HepG2 (cell line): ENCODE results near the gene SF3A2. TPM values are rescaled to one million over a fixed set of nuclear protein-coding genes. Genes with fewer than 3 reads are reported as not detected.
A peak's percentile ranks its signal among the peaks of the same experiment; 100 is the strongest.

Experiments used
- HES4 ChIP-seq: sonication (generic); formaldehyde crosslinking; IDR thresholded peaks from 2 replicates; pipeline ENCODE4 v1.9.0; 2021; ENCODE audit warnings: mild to moderate bottlenecking, missing genetic modification reagents, borderline replicate concordance
- HOXD1 ChIP-seq: sonication (generic); formaldehyde crosslinking; IDR thresholded peaks from 2 replicates; pipeline ENCODE4 v1.5.0; 2020; ENCODE audit warnings: missing genetic modification reagents
- RNF2 ChIP-seq: fragments of 450-650 bp; conservative IDR thresholded peaks from 2 replicates; pipeline ENCODE4 v1.6.1; 2016; ENCODE audit warnings: low read depth
- SNAI1 ChIP-seq: sonication (generic); formaldehyde crosslinking; IDR thresholded peaks from 2 replicates; pipeline ENCODE4 v1.5.0; 2020; ENCODE audit warnings: mild to moderate bottlenecking, missing genetic modification reagents, borderline replicate concordance
- SP4 ChIP-seq: sonication (generic); formaldehyde crosslinking; IDR thresholded peaks from 2 replicates; pipeline ENCODE4 v1.8.1; 2023; ENCODE audit warnings: mild to moderate bottlenecking, missing genetic modification reagents
- ZNF530 ChIP-seq: sonication (generic); formaldehyde crosslinking; IDR thresholded peaks from 2 replicates; pipeline ENCODE4 v1.5.0; 2020; ENCODE audit warnings: low read depth, mild to moderate bottlenecking, missing genetic modification reagents
- ZNF556 ChIP-seq: sonication (generic); formaldehyde crosslinking; IDR thresholded peaks from 2 replicates; pipeline ENCODE4 v1.4.0; 2020; ENCODE audit warnings: mild to moderate bottlenecking, missing genetic modification reagents, borderline replicate concordance
- ZNF644 ChIP-seq: IDR thresholded peaks from 2 replicates; pipeline ENCODE4 v1.6.1; 2016; ENCODE audit warnings: low read depth
- ZNF674 ChIP-seq: sonication (generic); formaldehyde crosslinking; IDR thresholded peaks from 2 replicates; pipeline ENCODE4 v1.5.0; 2020; ENCODE audit warnings: low read depth, mild to moderate bottlenecking, missing genetic modification reagents
- ZNF713 ChIP-seq: sonication (generic); formaldehyde crosslinking; IDR thresholded peaks from 2 replicates; pipeline ENCODE4 v1.4.0; 2020; ENCODE audit warnings: mild to moderate bottlenecking, missing genetic modification reagents
- polyA plus RNA-seq, 8 experiments: library from polyadenylated mRNA; depleted of rRNA in 3 of 8; stranded (reverse) in 7 of 8; unstranded in 1 of 8; fragments of >200 nt; fragmentation: Illumina TruSeq in 4 of 8; extraction: Trizol in 4 of 8; gene quantifications; 2 replicates each; pipeline versions ENCODE4 v1.2.1 to v1.2.3, GENCODE V29; 2011 to 2016; ENCODE audit warnings: low read depth in 4 of 8, missing spikeins in 1 of 8, mixed read lengths in 1 of 8; ENCODE audit not compliant: insufficient read depth in 1 of 8
- total RNA-seq, 5 experiments: library from RNA; depleted of rRNA; stranded (reverse); fragments of >200 nt; fragmentation: Illumina TruSeq; extraction: Trizol; gene quantifications; 2 replicates each; pipeline ENCODE4 v1.2.3, GENCODE V29; 2016; ENCODE audit warnings: low read depth in 1 of 5
- TF ChIP-seq, protein P1 (sequence below): sonication (generic); formaldehyde crosslinking; IDR thresholded peaks from 2 replicates; pipeline ENCODE4 v1.4.0; 2020; ENCODE audit warnings: mild to moderate bottlenecking, missing genetic modification reagents
- TF ChIP-seq, protein P2 (sequence below): sonication (generic); formaldehyde crosslinking; IDR thresholded peaks from 2 replicates; pipeline ENCODE4 v1.5.0; 2020; ENCODE audit warnings: mild to moderate bottlenecking, missing genetic modification reagents, moderate library complexity
- TF ChIP-seq, protein P3 (sequence below): sonication (generic); formaldehyde crosslinking; IDR thresholded peaks from 2 replicates; pipeline ENCODE4 v1.4.0; 2020; ENCODE audit warnings: mild to moderate bottlenecking, missing genetic modification reagents
- TF ChIP-seq, protein P4 (sequence below): sonication (generic); formaldehyde crosslinking; IDR thresholded peaks from 2 replicates; pipeline ENCODE4 v1.8.0; 2022; ENCODE audit warnings: mild to moderate bottlenecking, missing genetic modification reagents, moderate library complexity
- TF ChIP-seq, protein P5 (sequence below), 2 experiments: fragments of 450-650 bp in 1 of 2; sonication (generic) in 1 of 2; formaldehyde crosslinking in 1 of 2; IDR thresholded peaks; 2 replicates each; pipeline versions ENCODE4 v1.6.1 to v1.8.0; 2016 to 2022; ENCODE audit warnings: antibody characterized with exemption in 1 of 2, mild to moderate bottlenecking in 1 of 2, missing genetic modification reagents in 1 of 2

SF3A2 gene
- total and polyA plus RNA-seq, 2 of the 13 experiments (the other 11 are each of a cell fraction or from before 2014, with no cell fraction given), result 8.6 to 8.8 TPM

DNA sequence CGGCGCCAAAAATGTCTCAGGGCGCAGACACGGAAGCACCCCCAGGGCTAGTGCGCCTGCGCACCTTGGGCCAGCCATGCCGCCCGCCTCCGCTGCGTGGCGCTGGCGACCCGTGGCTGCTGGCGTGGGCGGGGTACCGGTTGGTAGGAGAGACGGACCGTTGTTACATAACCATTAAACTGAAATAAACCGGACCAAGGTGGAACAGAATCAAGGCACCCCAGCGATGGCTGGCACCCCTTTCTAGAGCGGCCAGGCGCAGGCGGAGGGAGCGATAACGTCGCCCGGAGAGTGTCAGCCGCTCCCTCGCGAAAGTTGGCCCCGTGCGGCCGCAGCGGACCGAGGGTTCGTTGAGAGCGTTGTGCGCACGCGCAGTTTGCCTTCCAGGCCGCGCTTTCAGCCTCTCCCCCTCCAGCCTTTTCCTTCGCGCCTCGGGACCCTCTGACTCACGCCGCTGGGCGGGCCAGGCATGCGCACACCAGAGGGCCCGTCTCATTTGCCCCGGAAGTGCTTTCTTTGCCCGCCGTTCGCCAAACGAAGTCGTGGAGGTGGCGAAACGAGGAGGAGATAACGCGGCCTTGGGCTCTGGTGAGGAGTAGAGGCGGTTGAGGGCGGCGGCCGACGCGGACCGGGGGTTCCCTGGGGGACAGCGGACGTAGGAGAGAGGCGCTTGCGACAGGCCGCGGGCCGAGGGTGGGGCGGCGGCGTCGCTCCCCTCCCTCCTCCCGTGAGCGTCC is at the start of gene SF3A2, which contains the start of gene PLEKHJ1 (continued):
- TF ChIP-seq, protein P1, sequence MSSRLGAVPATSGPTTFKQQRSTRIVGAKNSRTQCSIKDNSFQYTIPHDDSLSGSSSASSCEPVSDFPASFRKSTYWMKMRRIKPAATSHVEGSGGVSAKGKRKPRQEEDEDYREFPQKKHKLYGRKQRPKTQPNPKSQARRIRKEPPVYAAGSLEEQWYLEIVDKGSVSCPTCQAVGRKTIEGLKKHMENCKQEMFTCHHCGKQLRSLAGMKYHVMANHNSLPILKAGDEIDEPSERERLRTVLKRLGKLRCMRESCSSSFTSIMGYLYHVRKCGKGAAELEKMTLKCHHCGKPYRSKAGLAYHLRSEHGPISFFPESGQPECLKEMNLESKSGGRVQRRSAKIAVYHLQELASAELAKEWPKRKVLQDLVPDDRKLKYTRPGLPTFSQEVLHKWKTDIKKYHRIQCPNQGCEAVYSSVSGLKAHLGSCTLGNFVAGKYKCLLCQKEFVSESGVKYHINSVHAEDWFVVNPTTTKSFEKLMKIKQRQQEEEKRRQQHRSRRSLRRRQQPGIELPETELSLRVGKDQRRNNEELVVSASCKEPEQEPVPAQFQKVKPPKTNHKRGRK (CRISPR knock-in tag), result no peak
- TF ChIP-seq SP4 (CRISPR knock-in tag) (peak; percentile 90), ZNF674 (CRISPR knock-in tag) (no peak), ZNF644 (CRISPR knock-in tag) (no peak), RNF2 (peak; percentile 99), SNAI1 (CRISPR knock-in tag) (no peak; the same call in 1 of the 2 replicates), HOXD1 (CRISPR knock-in tag) (peak; percentile 83), HES4 (CRISPR knock-in tag) (peak; percentile 99), ZNF556 (CRISPR knock-in tag) (peak; percentile 72; the same call in 1 of the 2 replicates), ZNF530 (CRISPR knock-in tag) (0 out of 2 replicates have a peak, but pooled peaks have one; percentile 20), ZNF713 (CRISPR knock-in tag) (no peak; the same call in 1 of the 2 replicates)
- TF ChIP-seq, protein P2, sequence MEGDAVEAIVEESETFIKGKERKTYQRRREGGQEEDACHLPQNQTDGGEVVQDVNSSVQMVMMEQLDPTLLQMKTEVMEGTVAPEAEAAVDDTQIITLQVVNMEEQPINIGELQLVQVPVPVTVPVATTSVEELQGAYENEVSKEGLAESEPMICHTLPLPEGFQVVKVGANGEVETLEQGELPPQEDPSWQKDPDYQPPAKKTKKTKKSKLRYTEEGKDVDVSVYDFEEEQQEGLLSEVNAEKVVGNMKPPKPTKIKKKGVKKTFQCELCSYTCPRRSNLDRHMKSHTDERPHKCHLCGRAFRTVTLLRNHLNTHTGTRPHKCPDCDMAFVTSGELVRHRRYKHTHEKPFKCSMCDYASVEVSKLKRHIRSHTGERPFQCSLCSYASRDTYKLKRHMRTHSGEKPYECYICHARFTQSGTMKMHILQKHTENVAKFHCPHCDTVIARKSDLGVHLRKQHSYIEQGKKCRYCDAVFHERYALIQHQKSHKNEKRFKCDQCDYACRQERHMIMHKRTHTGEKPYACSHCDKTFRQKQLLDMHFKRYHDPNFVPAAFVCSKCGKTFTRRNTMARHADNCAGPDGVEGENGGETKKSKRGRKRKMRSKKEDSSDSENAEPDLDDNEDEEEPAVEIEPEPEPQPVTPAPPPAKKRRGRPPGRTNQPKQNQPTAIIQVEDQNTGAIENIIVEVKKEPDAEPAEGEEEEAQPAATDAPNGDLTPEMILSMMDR (CRISPR knock-in tag), result peak; percentile 99
- TF ChIP-seq, protein P3, sequence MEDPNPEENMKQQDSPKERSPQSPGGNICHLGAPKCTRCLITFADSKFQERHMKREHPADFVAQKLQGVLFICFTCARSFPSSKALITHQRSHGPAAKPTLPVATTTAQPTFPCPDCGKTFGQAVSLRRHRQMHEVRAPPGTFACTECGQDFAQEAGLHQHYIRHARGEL (CRISPR knock-in tag), result peak; percentile 64; the same call in 1 of the 2 replicates
- TF ChIP-seq, protein P4, sequence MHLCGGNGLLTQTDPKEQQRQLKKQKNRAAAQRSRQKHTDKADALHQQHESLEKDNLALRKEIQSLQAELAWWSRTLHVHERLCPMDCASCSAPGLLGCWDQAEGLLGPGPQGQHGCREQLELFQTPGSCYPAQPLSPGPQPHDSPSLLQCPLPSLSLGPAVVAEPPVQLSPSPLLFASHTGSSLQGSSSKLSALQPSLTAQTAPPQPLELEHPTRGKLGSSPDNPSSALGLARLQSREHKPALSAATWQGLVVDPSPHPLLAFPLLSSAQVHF (CRISPR knock-in tag), result peak; percentile 95
- TF ChIP-seq, protein P5, sequence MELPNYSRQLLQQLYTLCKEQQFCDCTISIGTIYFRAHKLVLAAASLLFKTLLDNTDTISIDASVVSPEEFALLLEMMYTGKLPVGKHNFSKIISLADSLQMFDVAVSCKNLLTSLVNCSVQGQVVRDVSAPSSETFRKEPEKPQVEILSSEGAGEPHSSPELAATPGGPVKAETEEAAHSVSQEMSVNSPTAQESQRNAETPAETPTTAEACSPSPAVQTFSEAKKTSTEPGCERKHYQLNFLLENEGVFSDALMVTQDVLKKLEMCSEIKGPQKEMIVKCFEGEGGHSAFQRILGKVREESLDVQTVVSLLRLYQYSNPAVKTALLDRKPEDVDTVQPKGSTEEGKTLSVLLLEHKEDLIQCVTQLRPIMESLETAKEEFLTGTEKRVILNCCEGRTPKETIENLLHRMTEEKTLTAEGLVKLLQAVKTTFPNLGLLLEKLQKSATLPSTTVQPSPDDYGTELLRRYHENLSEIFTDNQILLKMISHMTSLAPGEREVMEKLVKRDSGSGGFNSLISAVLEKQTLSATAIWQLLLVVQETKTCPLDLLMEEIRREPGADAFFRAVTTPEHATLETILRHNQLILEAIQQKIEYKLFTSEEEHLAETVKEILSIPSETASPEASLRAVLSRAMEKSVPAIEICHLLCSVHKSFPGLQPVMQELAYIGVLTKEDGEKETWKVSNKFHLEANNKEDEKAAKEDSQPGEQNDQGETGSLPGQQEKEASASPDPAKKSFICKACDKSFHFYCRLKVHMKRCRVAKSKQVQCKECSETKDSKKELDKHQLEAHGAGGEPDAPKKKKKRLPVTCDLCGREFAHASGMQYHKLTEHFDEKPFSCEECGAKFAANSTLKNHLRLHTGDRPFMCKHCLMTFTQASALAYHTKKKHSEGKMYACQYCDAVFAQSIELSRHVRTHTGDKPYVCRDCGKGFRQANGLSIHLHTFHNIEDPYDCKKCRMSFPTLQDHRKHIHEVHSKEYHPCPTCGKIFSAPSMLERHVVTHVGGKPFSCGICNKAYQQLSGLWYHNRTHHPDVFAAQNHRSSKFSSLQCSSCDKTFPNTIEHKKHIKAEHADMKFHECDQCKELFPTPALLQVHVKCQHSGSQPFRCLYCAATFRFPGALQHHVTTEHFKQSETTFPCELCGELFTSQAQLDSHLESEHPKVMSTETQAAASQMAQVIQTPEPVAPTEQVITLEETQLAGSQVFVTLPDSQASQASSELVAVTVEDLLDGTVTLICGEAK (IDR thresholded peaks at IDR 0.05), result no peak
- TF ChIP-seq, protein P5 (CRISPR knock-in tag; IDR thresholded peaks at IDR 0.05), result peak; percentile 90
